ENCODE measurements around the gene KIAA1217. TPM values are rescaled to one million over a fixed set of nuclear protein-coding genes. Genes with fewer than 3 reads are reported as not detected.

KIAA1217 gene
- total RNA-seq, 2 experiments from 2014 or later = 0.67 to 1.3 TPM

DNA sequence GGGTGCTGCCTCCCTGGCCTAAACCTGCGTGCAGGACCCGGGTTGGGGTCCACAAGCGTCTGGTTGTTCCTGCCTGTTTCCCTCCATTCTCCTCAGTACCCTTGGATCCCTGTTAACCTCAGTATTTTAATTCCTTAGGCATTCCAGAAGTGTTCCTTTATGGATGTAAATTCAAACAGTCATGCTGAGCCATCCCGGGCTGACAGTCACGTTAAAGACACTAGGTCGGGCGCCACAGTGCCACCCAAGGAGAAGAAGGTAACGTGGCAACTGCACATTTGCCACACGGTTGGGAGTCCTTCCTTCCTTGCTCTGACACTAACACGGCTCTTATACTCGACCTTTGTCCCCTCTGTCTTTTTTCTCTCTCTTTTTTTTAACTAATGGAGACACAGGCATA is 327.7 kb downstream of the KIAA1217 start:
- no peaks in the 10 kb centered on the region for H3K27me3 Mint-ChIP-seq
- no peak for ATAC-seq
- intact Hi-C loops (cut with micrococcal nuclease) = no loop called here
- no peaks in the 10 kb centered on the region for H3K4me1 Mint-ChIP-seq (ENCODE audit: low read depth)
- no peak overlapping the region for H3K4me3 Mint-ChIP-seq
- no peak overlapping the region for H3K27ac Mint-ChIP-seq
- no peaks in the 10 kb centered on the region for H3K36me3 Mint-ChIP-seq (ENCODE audit: low read depth)
- POLR2A ChIA-PET = no interaction called here
- TF ChIP-seq, protein P1, sequence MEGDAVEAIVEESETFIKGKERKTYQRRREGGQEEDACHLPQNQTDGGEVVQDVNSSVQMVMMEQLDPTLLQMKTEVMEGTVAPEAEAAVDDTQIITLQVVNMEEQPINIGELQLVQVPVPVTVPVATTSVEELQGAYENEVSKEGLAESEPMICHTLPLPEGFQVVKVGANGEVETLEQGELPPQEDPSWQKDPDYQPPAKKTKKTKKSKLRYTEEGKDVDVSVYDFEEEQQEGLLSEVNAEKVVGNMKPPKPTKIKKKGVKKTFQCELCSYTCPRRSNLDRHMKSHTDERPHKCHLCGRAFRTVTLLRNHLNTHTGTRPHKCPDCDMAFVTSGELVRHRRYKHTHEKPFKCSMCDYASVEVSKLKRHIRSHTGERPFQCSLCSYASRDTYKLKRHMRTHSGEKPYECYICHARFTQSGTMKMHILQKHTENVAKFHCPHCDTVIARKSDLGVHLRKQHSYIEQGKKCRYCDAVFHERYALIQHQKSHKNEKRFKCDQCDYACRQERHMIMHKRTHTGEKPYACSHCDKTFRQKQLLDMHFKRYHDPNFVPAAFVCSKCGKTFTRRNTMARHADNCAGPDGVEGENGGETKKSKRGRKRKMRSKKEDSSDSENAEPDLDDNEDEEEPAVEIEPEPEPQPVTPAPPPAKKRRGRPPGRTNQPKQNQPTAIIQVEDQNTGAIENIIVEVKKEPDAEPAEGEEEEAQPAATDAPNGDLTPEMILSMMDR (IDR thresholded peaks at IDR 0.05) = no peak
- H3K9me3 Mint-ChIP-seq = peaks cover 3% of the 10 kb centered on the region
- DNase-seq = no peak
- CTCF ChIA-PET = interaction anchor here (2.1 kb wide), 1 partner anchor 17 kb away, joined by 6 read pairs; no protein-coding TSS in a partner anchor

- Mint-ChIP-seq H3K27me3 (peaks cover 2% of the 10 kb centered on the region), H3K4me3 (no peak overlapping the region), H3K4me1 (ENCODE audit: low read depth) (no peaks in the 10 kb centered on the region), H3K36me3 (ENCODE audit: low read depth) (no peaks in the 10 kb centered on the region), H3K9me3 (no peaks in the 10 kb centered on the region), H3K27ac (no peak overlapping the region)
- intact Hi-C loops (cut with micrococcal nuclease) = no loop called here
- ChIA-PET CTCF (no interaction called here), POLR2A (no interaction called here)
- ATAC-seq = no peak
- TF ChIP-seq, protein P1 (IDR thresholded peaks at IDR 0.05) = no peak
- no peak for DNase-seq
Measured at GRCh38 chr10:24541239-24541753, 332.4 kb downstream of the KIAA1217 start.

DNA sequence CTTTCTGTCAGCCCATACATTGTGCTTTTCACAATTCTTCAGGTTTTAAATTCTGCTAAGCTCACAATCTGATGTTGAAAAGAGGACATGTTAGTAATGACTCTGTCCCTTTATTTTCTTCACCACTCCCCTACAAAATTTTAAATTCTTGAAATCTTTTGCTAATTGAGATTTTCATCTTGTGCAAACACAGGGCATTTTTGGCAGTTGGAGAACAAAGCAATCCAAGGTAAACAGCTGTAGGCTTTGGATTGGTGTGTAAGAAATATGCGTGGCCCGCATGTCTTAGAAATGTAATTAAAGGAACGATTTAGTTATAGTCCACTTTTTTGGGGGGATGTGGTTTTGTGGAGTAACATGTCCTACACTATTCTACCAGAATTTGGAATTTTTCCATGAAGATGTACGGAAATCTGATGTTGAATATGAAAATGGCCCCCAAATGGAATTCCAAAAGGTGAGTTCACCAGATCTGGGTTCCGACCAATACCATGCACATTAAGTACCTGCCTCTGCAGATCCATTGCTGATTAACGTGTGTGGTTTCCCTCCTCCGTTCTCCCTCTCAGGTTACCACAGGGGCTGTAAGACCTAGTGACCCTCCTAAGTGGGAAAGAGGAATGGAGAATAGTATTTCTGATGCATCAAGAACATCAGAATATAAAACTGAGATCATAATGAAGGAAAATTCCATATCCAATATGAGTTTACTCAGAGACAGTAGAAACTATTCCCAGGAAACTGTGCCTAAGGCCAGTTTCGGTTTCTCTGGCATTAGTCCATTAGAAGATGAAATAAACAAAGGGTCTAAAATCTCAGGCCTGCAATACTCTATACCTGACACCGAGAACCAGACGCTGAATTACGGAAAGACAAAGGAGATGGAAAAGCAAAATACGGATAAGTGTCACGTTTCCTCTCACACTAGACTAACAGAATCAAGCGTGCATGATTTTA is 333.7 kb downstream of the KIAA1217 start:
- peaks cover 2% of the 10 kb centered on the region for H3K27me3 Mint-ChIP-seq

GRCh38 chr10:24544776-24545175 is 335.8 kb downstream of the KIAA1217 start:
- ChIA-PET POLR2A (no interaction called here), CTCF (no interaction called here)
- no peak overlapping the region for H3K4me3 Mint-ChIP-seq
- H3K36me3 Mint-ChIP-seq (ENCODE audit: low read depth) = no peaks in the 10 kb centered on the region
- H3K27me3 Mint-ChIP-seq = peaks cover 2% of the 10 kb centered on the region
- intact Hi-C loops (cut with micrococcal nuclease) = no loop called here
- DNase-seq (no peak), ATAC-seq (no peak)
- H3K27ac Mint-ChIP-seq = no peak overlapping the region
- TF ChIP-seq, protein P1 (IDR thresholded peaks at IDR 0.05) = no peak
- H3K4me1 Mint-ChIP-seq (ENCODE audit: low read depth) = no peaks in the 10 kb centered on the region
- no peaks in the 10 kb centered on the region for H3K9me3 Mint-ChIP-seq

More for the DNA sequence above, 333.7 kb downstream of the KIAA1217 start:
- no peaks in the 10 kb centered on the region for H3K9me3 Mint-ChIP-seq
- POLR2A ChIA-PET = no interaction called here
- H3K4me3 Mint-ChIP-seq = no peak overlapping the region
- TF ChIP-seq, protein P1 (IDR thresholded peaks at IDR 0.05) = no peak
- H3K27ac Mint-ChIP-seq = no peak overlapping the region
- CTCF ChIA-PET = no interaction called here
- intact Hi-C loops (cut with micrococcal nuclease) = no loop called here
- no peaks in the 10 kb centered on the region for H3K36me3 Mint-ChIP-seq (ENCODE audit: low read depth)
- ATAC-seq (no peak), DNase-seq (no peak)
- H3K4me1 Mint-ChIP-seq (ENCODE audit: low read depth) = no peaks in the 10 kb centered on the region

DNA sequence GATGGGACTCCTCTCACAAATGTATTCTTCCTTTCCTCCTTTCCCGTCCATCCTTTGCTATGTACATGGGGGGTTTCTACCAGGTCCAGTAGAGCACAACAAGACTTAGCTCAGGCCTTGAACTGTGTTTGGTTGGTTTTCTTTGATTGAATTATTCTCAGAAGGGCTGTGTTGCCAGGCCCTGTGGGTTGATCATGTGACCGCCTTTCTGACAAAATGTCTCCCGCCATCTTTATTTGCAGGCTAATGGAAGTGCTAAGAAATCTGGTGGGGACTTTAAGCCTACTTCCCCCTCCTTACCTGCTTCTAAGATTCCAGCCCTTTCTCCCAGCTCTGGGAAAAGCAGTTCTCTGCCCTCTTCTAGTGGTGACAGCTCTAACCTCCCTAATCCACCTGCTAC is 336.6 kb downstream of the KIAA1217 start:
- intact Hi-C loops (cut with micrococcal nuclease) = no loop called here
- ATAC-seq (no peak), DNase-seq (no peak)
- H3K36me3 Mint-ChIP-seq (ENCODE audit: low read depth) = no peaks in the 10 kb centered on the region
- no peak overlapping the region for H3K4me3 Mint-ChIP-seq
- no peaks in the 10 kb centered on the region for H3K9me3 Mint-ChIP-seq
- TF ChIP-seq, protein P1 (IDR thresholded peaks at IDR 0.05) = no peak
- no peak overlapping the region for H3K27ac Mint-ChIP-seq
- CTCF ChIA-PET = no interaction called here
- POLR2A ChIA-PET = no interaction called here
- H3K4me1 Mint-ChIP-seq (ENCODE audit: low read depth) = no peaks in the 10 kb centered on the region
- H3K27me3 Mint-ChIP-seq = peaks cover 2% of the 10 kb centered on the region
